DOHH2 (cell line): ENCODE data around the gene CMIP.

ENCODE experiments used
- CTCF ChIP-seq: fragments of 200-600 bp; sonication (generic); IDR thresholded peaks from one replicate; pipeline ENCODE4 v1.5.1; 2014; ENCODE audit warnings: antibody characterized with exemption, mild to moderate bottlenecking, low read depth, low read length; ENCODE audit not compliant: poor library complexity, severe bottlenecking
- EZH2phosphoT487 ChIP-seq: fragments of 200-600 bp; sonication (generic); IDR thresholded peaks from 2 replicates; pipeline ENCODE4 v1.6.1; 2017; ENCODE audit warnings: borderline replicate concordance, mild to moderate bottlenecking, antibody characterized with exemption, low read length, moderate library complexity, mixed read lengths

- TF ChIP-seq CTCF (no peak), EZH2phosphoT487 (no peak)
These were observed 271.0 kb downstream of the CMIP start for GRCh38 chr16:81715358-81716196.
